K562 (cell line): ENCODE data around the gene TTYH2. TPM values are rescaled to one million over a fixed set of nuclear protein-coding genes. Genes with fewer than 3 reads are reported as not detected.

ENCODE experiments used
- ATAC-seq: fragments of 200-7000 bp; cut with Tn5 transposase; 3 replicates; pipeline ENCODE4 v1.9.1; 2020; ENCODE audit warnings: moderate library complexity
- BruUV-seq: library from RNA; stranded (reverse); fragments of 400-500 nt; replicated peaks from 2 replicates; lab custom pipeline; 2021; lab: Mats Ljungman, UMichigan
- CTCF ChIA-PET: fragments of 300-600 bp; formaldehyde crosslinking; extraction: SDS; loops from one replicate; lab custom pipeline; 2021; ENCODE audit warnings: low intra/inter-chr PET ratio; lab: Yijun Ruan, JAX
- POLR2A ChIA-PET: fragments of 300-600, 350-650 bp; sonication (Branson Sonifier 250); formaldehyde crosslinking; extraction: SDS; loops from one replicate; lab custom pipeline; 2021; ENCODE audit warnings: antibody characterized with exemption, inconsistent platforms; lab: Yijun Ruan, JAX
- DNase-seq, 4 experiments: peaks; one replicate each; pipeline versions ENCODE4 v3.0.0 to v3.0.0-alpha.2; 2011 to 2018; ENCODE audit warnings: low spot score in 3 of 4, mixed read lengths in 3 of 4; ENCODE audit errors: extremely low read depth in 1 of 4
- FAIRE-seq: peaks from 2 replicates; lab custom pipeline; 2011; peaks lifted over from hg19 to GRCh38; lab: Jason Lieb, UNC
- H2AFZ ChIP-seq: 2 replicates; pipeline ENCODE4 v1.6.0; 2011; ENCODE audit warnings: low read depth, low read length, control low read depth, inconsistent platforms
- H3K27ac ChIP-seq: fragments of 200-600 bp; 3 replicates; pipeline ENCODE4 v1.8.0; 2011; ENCODE audit warnings: low read depth, mild to moderate bottlenecking, control low read depth, inconsistent platforms, low read length, moderate library complexity, mixed read lengths; ENCODE audit errors: extremely low read depth
- H3K27me3 ChIP-seq, 2 experiments: fragments of 300-600 bp in 1 of 2; 2 replicates in 1 of 2; 3 replicates in 1 of 2; pipeline versions ENCODE4 v1.6.0 to v1.8.0; 2011; ENCODE audit warnings: inconsistent platforms in 2 of 2, low read length in 2 of 2, mild to moderate bottlenecking in 1 of 2, mixed read lengths in 1 of 2, moderate library complexity in 1 of 2; ENCODE audit not compliant: control insufficient read depth in 2 of 2, insufficient read depth in 2 of 2
- H3K36me3 ChIP-seq: fragments of 300-600 bp; 3 replicates; pipeline ENCODE4 v1.8.0; 2011; ENCODE audit warnings: mild to moderate bottlenecking, low read length, inconsistent platforms; ENCODE audit not compliant: control insufficient read depth, insufficient read depth
- H3K4me1 ChIP-seq, 2 experiments: fragments of 200-600 bp in 1 of 2; replicated peaks in 1 of 2; 2 replicates in 1 of 2; 3 replicates in 1 of 2; pipeline versions ENCODE4 v1.5.1 to v1.8.0; 2011; ENCODE audit warnings: inconsistent platforms in 2 of 2, low read length in 2 of 2, mild to moderate bottlenecking in 1 of 2, mixed read lengths in 1 of 2, moderate library complexity in 1 of 2; ENCODE audit not compliant: control insufficient read depth in 2 of 2, insufficient read depth in 2 of 2
- H3K4me2 ChIP-seq: 2 replicates; pipeline ENCODE4 v1.6.1; 2011; ENCODE audit warnings: low read length, control low read depth, inconsistent platforms, mixed read lengths; ENCODE audit not compliant: insufficient read depth
- H3K4me3 ChIP-seq: fragments of 200-600 bp; sonication (generic), shearing (Covaris generic); 2 replicates; pipeline ENCODE4 v1.5.1; 2016; ENCODE audit warnings: control low read depth, inconsistent platforms
- H3K79me2 ChIP-seq: fragments of 200-600 bp; 3 replicates; pipeline ENCODE4 v1.8.0; 2011; ENCODE audit warnings: low read length, inconsistent platforms; ENCODE audit not compliant: control insufficient read depth, insufficient read depth
- H3K9ac ChIP-seq, 2 experiments: 2 replicates each; pipeline versions ENCODE4 v1.6.0 to v1.6.1; 2011; ENCODE audit warnings: low read depth in 2 of 2, low read length in 2 of 2, control low read depth in 1 of 2, inconsistent platforms in 1 of 2, mild to moderate bottlenecking in 1 of 2, mixed read lengths in 1 of 2; ENCODE audit not compliant: insufficient read depth in 1 of 2
- H3K9me1 ChIP-seq: one replicate; pipeline ENCODE4 v1.6.0; 2011; ENCODE audit warnings: inconsistent platforms, mild to moderate bottlenecking, low read length, moderate library complexity; ENCODE audit not compliant: control insufficient read depth, insufficient read depth
- H3K9me3 ChIP-seq: replicated peaks from 2 replicates; pipeline ENCODE4 v1.5.1; 2011; ENCODE audit warnings: low read depth, low read length, inconsistent platforms; ENCODE audit not compliant: control insufficient read depth, insufficient read depth
- H4K20me1 ChIP-seq: replicated peaks from 2 replicates; pipeline ENCODE4 v1.6.1; 2011; ENCODE audit warnings: low read length, inconsistent platforms, mixed read lengths; ENCODE audit not compliant: control insufficient read depth, insufficient read depth
- FOXK1 ChIP-seq: sonication (generic); formaldehyde crosslinking; IDR thresholded peaks from 2 replicates; pipeline ENCODE4 v1.8.0; 2022; ENCODE audit warnings: missing genetic modification reagents, mild to moderate bottlenecking, borderline replicate concordance
- GABPA ChIP-seq: fragments of 200-800 bp; sonication (Bioruptor generic); conservative IDR thresholded peaks from 2 replicates; pipeline ENCODE4 v1.6.1; 2016; ENCODE audit warnings: low read depth, missing genetic modification characterization, missing compliant biosample characterization
- TFAM ChIP-seq: fragments of 250-450 bp; sonication (Bioruptor Pico); conservative IDR thresholded peaks from 2 replicates; pipeline ENCODE4 v1.5.0; 2021; ENCODE audit warnings: mild to moderate bottlenecking, moderate library complexity
- ZNF143 ChIP-seq: sonication (generic); formaldehyde crosslinking; IDR thresholded peaks from 2 replicates; pipeline ENCODE4 v1.9.0; 2022; ENCODE audit warnings: mild to moderate bottlenecking, missing genetic modification reagents
- WGBS: fragments of 100-300 bp; shearing (Covaris generic); methylation state at CpG from one replicate; pipeline ENCODE4 v1.1.6; 2016; ENCODE audit warnings: low coverage, mixed read lengths; ENCODE audit not compliant: insufficient coverage; ENCODE audit errors: missing lambda C conversion rate; 5-methylcytosine and 5-hydroxymethylcytosine counted together
- in situ Hi-C: fragments of 300-500 bp; cut with MboI; formaldehyde crosslinking; loops from 4 replicates; pipeline ENCODE4 v1.15.0; 2018; ENCODE audit warnings: inconsistent platforms, mixed read lengths
- intact Hi-C: fragments of 100-400 bp; cut with micrococcal nuclease; formaldehyde crosslinking; loops from 2 replicates; pipeline ENCODE4 v1.14.2; 2022
- polyA plus RNA-seq, 8 experiments: library from polyadenylated mRNA; depleted of rRNA in 4 of 8; stranded (reverse) in 5 of 8; unstranded in 3 of 8; fragments of >200 nt; fragmentation: Nextera tagmentation in 2 of 8; fragmentation: Illumina TruSeq in 1 of 8; extraction: Ambion mirVana in 2 of 8; extraction: Trizol in 1 of 8; gene quantifications; 2 replicates each; pipeline versions ENCODE4 v1.2.1 to v1.2.3, GENCODE V29; 2011 to 2014; ENCODE audit warnings: inconsistent platforms in 1 of 8, missing spikeins in 1 of 8
- total RNA-seq, 7 experiments: library from RNA; depleted of rRNA in 6 of 7; stranded (reverse); fragments of >200 nt in 6 of 7; fragmentation: Illumina TruSeq in 2 of 7; extraction: Trizol in 2 of 7; gene quantifications; 2 replicates each; pipeline versions ENCODE4 v1.2.1 to v1.2.3, GENCODE V29; 2011 to 2021; ENCODE audit warnings: low replicate concordance in 1 of 7
- TF ChIP-seq, protein P1 (sequence below): fragments of 450-650 bp; IDR thresholded peaks from 2 replicates; pipeline ENCODE4 v1.6.1; 2016; ENCODE audit warnings: mild to moderate bottlenecking, moderate library complexity
- TF ChIP-seq, protein P2 (sequence below), 2 experiments: IDR thresholded peaks; 2 replicates each; pipeline ENCODE4 v1.6.1; 2012; ENCODE audit warnings: improper control_type of control experiment in 2 of 2, low read depth in 2 of 2, low read length in 2 of 2, borderline replicate concordance in 1 of 2

The TTYH2 gene
- total and polyA plus RNA-seq, 9 of the 15 experiments (the other 6 are each of a cell fraction or from before 2014, with no cell fraction given): 0.03 to 2.0 (median 0.91) TPM

GRCh38 chr17:74267579-74267978 lies 54.2 kb downstream of the TTYH2 start (continued):
- no peak for TF ChIP-seq ZNF143 (CRISPR knock-in tag)
- TF ChIP-seq TFAM: no peak

GRCh38 chr17:74267987-74268499 lies 54.7 kb downstream of the TTYH2 start:
- 16% methylated on average over 13 of the region's 17 CpGs for WGBS
- H3K9me1 ChIP-seq: no peaks in the 10 kb centered on the region
- H3K36me3 ChIP-seq: no peaks in the 10 kb centered on the region
- in situ Hi-C loops (no loop called here), intact Hi-C loops (no loop called here)
- H2AFZ ChIP-seq: no peak overlapping the region
- no peak overlapping the region for H3K4me2 ChIP-seq
- H3K27ac ChIP-seq: no peak overlapping the region
- no TSS peak for BruUV-seq
- ChIA-PET CTCF (no interaction called here), POLR2A (interaction anchor here (0.9 kb wide), 1 partner anchor 48 kb away, joined by 3 read pairs; no protein-coding TSS in a partner anchor)
- ATAC-seq (no peak), FAIRE-seq (no peak), DNase-seq (no peak)
- no peak overlapping the region for H3K4me3 ChIP-seq
- H3K4me1 ChIP-seq: peaks cover 2 to 5% of the 10 kb centered on the region in 2 experiments; a peak in 1 of 5 replicates
- H3K9me3 ChIP-seq: no peaks in the 10 kb centered on the region; the same call in 1 of the 2 replicates
- H4K20me1 ChIP-seq: peaks cover 4% of the 10 kb centered on the region; the same call in 1 of the 2 replicates
- peaks cover 9 to 54% of the 10 kb centered on the region in 2 experiments; a peak in 4 of 5 replicates for H3K27me3 ChIP-seq
- no peak overlapping the region for H3K9ac ChIP-seq
- no peaks in the 10 kb centered on the region for H3K79me2 ChIP-seq
- TF ChIP-seq, protein P1, sequence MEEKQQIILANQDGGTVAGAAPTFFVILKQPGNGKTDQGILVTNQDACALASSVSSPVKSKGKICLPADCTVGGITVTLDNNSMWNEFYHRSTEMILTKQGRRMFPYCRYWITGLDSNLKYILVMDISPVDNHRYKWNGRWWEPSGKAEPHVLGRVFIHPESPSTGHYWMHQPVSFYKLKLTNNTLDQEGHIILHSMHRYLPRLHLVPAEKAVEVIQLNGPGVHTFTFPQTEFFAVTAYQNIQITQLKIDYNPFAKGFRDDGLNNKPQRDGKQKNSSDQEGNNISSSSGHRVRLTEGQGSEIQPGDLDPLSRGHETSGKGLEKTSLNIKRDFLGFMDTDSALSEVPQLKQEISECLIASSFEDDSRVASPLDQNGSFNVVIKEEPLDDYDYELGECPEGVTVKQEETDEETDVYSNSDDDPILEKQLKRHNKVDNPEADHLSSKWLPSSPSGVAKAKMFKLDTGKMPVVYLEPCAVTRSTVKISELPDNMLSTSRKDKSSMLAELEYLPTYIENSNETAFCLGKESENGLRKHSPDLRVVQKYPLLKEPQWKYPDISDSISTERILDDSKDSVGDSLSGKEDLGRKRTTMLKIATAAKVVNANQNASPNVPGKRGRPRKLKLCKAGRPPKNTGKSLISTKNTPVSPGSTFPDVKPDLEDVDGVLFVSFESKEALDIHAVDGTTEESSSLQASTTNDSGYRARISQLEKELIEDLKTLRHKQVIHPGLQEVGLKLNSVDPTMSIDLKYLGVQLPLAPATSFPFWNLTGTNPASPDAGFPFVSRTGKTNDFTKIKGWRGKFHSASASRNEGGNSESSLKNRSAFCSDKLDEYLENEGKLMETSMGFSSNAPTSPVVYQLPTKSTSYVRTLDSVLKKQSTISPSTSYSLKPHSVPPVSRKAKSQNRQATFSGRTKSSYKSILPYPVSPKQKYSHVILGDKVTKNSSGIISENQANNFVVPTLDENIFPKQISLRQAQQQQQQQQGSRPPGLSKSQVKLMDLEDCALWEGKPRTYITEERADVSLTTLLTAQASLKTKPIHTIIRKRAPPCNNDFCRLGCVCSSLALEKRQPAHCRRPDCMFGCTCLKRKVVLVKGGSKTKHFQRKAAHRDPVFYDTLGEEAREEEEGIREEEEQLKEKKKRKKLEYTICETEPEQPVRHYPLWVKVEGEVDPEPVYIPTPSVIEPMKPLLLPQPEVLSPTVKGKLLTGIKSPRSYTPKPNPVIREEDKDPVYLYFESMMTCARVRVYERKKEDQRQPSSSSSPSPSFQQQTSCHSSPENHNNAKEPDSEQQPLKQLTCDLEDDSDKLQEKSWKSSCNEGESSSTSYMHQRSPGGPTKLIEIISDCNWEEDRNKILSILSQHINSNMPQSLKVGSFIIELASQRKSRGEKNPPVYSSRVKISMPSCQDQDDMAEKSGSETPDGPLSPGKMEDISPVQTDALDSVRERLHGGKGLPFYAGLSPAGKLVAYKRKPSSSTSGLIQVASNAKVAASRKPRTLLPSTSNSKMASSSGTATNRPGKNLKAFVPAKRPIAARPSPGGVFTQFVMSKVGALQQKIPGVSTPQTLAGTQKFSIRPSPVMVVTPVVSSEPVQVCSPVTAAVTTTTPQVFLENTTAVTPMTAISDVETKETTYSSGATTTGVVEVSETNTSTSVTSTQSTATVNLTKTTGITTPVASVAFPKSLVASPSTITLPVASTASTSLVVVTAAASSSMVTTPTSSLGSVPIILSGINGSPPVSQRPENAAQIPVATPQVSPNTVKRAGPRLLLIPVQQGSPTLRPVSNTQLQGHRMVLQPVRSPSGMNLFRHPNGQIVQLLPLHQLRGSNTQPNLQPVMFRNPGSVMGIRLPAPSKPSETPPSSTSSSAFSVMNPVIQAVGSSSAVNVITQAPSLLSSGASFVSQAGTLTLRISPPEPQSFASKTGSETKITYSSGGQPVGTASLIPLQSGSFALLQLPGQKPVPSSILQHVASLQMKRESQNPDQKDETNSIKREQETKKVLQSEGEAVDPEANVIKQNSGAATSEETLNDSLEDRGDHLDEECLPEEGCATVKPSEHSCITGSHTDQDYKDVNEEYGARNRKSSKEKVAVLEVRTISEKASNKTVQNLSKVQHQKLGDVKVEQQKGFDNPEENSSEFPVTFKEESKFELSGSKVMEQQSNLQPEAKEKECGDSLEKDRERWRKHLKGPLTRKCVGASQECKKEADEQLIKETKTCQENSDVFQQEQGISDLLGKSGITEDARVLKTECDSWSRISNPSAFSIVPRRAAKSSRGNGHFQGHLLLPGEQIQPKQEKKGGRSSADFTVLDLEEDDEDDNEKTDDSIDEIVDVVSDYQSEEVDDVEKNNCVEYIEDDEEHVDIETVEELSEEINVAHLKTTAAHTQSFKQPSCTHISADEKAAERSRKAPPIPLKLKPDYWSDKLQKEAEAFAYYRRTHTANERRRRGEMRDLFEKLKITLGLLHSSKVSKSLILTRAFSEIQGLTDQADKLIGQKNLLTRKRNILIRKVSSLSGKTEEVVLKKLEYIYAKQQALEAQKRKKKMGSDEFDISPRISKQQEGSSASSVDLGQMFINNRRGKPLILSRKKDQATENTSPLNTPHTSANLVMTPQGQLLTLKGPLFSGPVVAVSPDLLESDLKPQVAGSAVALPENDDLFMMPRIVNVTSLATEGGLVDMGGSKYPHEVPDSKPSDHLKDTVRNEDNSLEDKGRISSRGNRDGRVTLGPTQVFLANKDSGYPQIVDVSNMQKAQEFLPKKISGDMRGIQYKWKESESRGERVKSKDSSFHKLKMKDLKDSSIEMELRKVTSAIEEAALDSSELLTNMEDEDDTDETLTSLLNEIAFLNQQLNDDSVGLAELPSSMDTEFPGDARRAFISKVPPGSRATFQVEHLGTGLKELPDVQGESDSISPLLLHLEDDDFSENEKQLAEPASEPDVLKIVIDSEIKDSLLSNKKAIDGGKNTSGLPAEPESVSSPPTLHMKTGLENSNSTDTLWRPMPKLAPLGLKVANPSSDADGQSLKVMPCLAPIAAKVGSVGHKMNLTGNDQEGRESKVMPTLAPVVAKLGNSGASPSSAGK: no peak
- TF ChIP-seq FOXK1: no peak
- TF ChIP-seq, protein P2, sequence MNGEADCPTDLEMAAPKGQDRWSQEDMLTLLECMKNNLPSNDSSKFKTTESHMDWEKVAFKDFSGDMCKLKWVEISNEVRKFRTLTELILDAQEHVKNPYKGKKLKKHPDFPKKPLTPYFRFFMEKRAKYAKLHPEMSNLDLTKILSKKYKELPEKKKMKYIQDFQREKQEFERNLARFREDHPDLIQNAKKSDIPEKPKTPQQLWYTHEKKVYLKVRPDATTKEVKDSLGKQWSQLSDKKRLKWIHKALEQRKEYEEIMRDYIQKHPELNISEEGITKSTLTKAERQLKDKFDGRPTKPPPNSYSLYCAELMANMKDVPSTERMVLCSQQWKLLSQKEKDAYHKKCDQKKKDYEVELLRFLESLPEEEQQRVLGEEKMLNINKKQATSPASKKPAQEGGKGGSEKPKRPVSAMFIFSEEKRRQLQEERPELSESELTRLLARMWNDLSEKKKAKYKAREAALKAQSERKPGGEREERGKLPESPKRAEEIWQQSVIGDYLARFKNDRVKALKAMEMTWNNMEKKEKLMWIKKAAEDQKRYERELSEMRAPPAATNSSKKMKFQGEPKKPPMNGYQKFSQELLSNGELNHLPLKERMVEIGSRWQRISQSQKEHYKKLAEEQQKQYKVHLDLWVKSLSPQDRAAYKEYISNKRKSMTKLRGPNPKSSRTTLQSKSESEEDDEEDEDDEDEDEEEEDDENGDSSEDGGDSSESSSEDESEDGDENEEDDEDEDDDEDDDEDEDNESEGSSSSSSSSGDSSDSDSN (IDR thresholded peaks at IDR 0.05; ENCODE audit: borderline replicate concordance in 1 of 2, low read depth in 2 of 2, low read length in 2 of 2): no peak
- TF ChIP-seq GABPA (tag): no peak
